WERI-Rb-1 (cell line): ENCODE results near the gene MSRB3.
"Not testable (repeated sequence)": the region's sequence is repeated elsewhere in the genome, so short reads cannot be mapped to it uniquely, and the experiment has no call there.

Experiments used
- DNase-seq: peaks from one replicate; pipeline ENCODE4 v3.0.0-alpha.2; 2020
- H3K27ac ChIP-seq: fragments of 250-450 bp; sonication (Bioruptor Pico); 2 replicates; pipeline ENCODE4 v1.5.1; 2020; ENCODE audit warnings: mild to moderate bottlenecking, moderate library complexity
- H3K27me3 ChIP-seq: fragments of 250-450 bp; sonication (Bioruptor Pico); 2 replicates; pipeline ENCODE4 v1.5.1; 2021; ENCODE audit warnings: mild to moderate bottlenecking, low read depth, moderate library complexity; ENCODE audit not compliant: insufficient read depth, severe bottlenecking
- H3K36me3 ChIP-seq: fragments of 250-450 bp; sonication (Bioruptor Pico); 2 replicates; pipeline ENCODE4 v1.5.1; 2020; ENCODE audit warnings: mild to moderate bottlenecking, moderate library complexity
- H3K4me3 ChIP-seq: 2 replicates; pipeline ENCODE4 v1.5.1; 2011; ENCODE audit warnings: low read depth, mild to moderate bottlenecking, control low read depth, low read length
- H3K9me3 ChIP-seq: fragments of 250-450 bp; sonication (Bioruptor Pico); 2 replicates; pipeline ENCODE4 v1.5.1; 2021; ENCODE audit warnings: mild to moderate bottlenecking, moderate library complexity; ENCODE audit not compliant: severe bottlenecking
- CTCF ChIP-seq: IDR thresholded peaks from 2 replicates; pipeline ENCODE4 v1.5.1; 2011; ENCODE audit warnings: low read depth, mild to moderate bottlenecking, control low read depth, inconsistent platforms, low read length

Gene MSRB3

GRCh38 chr12:65470256-65470655 is 191.8 kb downstream of the MSRB3 start:
- TF ChIP-seq CTCF, result no peak
- no peaks in the 10 kb centered on the region for H3K9me3 ChIP-seq
- no peaks in the 10 kb centered on the region for H3K36me3 ChIP-seq
- H3K27me3 ChIP-seq, result no peaks in the 10 kb centered on the region
- no peak for DNase-seq
- H3K27ac ChIP-seq, result no peak overlapping the region
- no peak overlapping the region for H3K4me3 ChIP-seq

DNA sequence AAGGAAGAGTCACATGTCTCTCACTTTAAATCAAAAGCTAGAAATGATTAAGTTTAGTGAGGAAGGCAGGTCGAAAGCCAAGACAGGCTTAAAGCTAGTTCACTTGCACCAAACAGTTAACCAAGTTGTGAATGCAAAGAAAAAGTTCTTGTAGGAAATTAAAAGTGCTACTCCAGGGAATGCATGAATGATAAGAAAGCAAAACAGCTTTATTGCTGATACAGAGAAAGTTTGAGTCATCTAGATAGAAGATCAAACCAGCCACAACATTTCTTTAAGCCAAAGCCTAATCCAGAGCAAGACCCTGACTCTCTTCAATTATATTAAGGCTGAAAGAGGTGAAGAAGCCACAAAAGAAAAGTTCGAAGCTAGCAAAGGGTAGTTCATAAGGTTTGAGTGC is 193.6 kb downstream of the MSRB3 start:
- Histone ChIP-seq H3K36me3 (no peaks in the 10 kb centered on the region), H3K9me3 (no peaks in the 10 kb centered on the region), H3K27me3 (no peaks in the 10 kb centered on the region), H3K27ac (no peak overlapping the region), H3K4me3 (no peak overlapping the region)
- TF ChIP-seq CTCF, result no peak
- DNase-seq, result no peak

- no peak for DNase-seq
- Histone ChIP-seq H3K4me3 (no peak overlapping the region), H3K27ac (no peak overlapping the region), H3K27me3 (no peaks in the 10 kb centered on the region), H3K9me3 (no peaks in the 10 kb centered on the region), H3K36me3 (no peaks in the 10 kb centered on the region)
- no peak for TF ChIP-seq CTCF
Observed at GRCh38 chr12:65474831-65475230, 196.3 kb downstream of the MSRB3 start.

- no peaks in the 10 kb centered on the region for H3K36me3 ChIP-seq
- H3K4me3 ChIP-seq, result no peak overlapping the region
- H3K9me3 ChIP-seq, result no peaks in the 10 kb centered on the region
- DNase-seq, result no peak
- no peaks in the 10 kb centered on the region for H3K27me3 ChIP-seq
- TF ChIP-seq CTCF, result no peak
- H3K27ac ChIP-seq, result no peak overlapping the region
Observed at GRCh38 chr12:65477721-65478120, 199.2 kb downstream of the MSRB3 start.

GRCh38 chr12:65483891-65484516 is 205.5 kb downstream of the MSRB3 start:
- not testable (repeated sequence) for H3K27ac ChIP-seq, H3K36me3 ChIP-seq, DNase-seq, H3K4me3 ChIP-seq, H3K27me3 ChIP-seq
- H3K9me3 ChIP-seq, result peaks cover 14% of the 10 kb centered on the region

DNA sequence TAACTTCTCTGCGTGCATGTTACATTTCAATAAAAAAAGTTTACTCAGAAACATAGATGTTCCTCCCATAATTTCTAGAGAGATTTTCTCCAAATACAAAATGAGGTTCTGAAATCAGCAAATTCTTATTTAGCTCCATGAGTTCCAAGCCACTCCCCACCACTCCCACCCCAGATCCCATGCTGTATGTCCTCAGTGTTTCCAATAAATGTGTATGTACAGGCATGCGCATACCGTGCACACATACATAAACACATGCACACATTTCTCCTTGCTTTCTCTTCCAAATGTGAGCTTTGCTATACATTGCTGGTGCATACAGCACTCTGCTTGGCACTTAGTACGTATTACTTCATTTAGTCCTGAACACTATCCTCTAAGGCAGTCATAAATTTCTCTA is 209.7 kb downstream of the MSRB3 start:
- no peak for DNase-seq
- H3K27ac ChIP-seq, result no peak overlapping the region
- H3K4me3 ChIP-seq, result no peak overlapping the region
- H3K9me3 ChIP-seq, result peaks cover 11% of the 10 kb centered on the region
- H3K27me3 ChIP-seq, result no peaks in the 10 kb centered on the region
- TF ChIP-seq CTCF, result no peak
- H3K36me3 ChIP-seq, result no peaks in the 10 kb centered on the region
